Loucy (cell line): ENCODE results near the gene PNPLA1.

Experiments
- H2AFZ ChIP-seq: fragments of 200-600 bp; sonication (generic); 2 replicates; pipeline ENCODE4 v1.6.0; 2016; ENCODE audit warnings: antibody characterized with exemption, mild to moderate bottlenecking, low read length, moderate library complexity
- H3F3A ChIP-seq: fragments of 200-600 bp; 2 replicates; pipeline ENCODE4 v1.6.0; 2016; ENCODE audit warnings: antibody characterized with exemption, low read depth, mild to moderate bottlenecking
- H3K27me3 ChIP-seq: fragments of 200-600 bp; sonication (generic); 2 replicates; pipeline ENCODE4 v1.6.1; 2014; ENCODE audit warnings: low read length, mild to moderate bottlenecking; ENCODE audit not compliant: insufficient read depth, poor library complexity, severe bottlenecking
- H3K36me3 ChIP-seq: fragments of 200-600 bp; sonication (generic); 2 replicates; pipeline ENCODE4 v1.6.1; 2016; ENCODE audit warnings: low read length; ENCODE audit not compliant: insufficient read depth
- H3K4me1 ChIP-seq: fragments of 200-600 bp; sonication (generic); 2 replicates; pipeline ENCODE4 v1.5.1; 2014; ENCODE audit warnings: low read length, mild to moderate bottlenecking; ENCODE audit not compliant: insufficient read depth, poor library complexity, severe bottlenecking
- H3K4me2 ChIP-seq: fragments of 200-600 bp; sonication (generic); 2 replicates; pipeline ENCODE4 v1.6.0; 2014; ENCODE audit warnings: antibody characterized with exemption, low read length, low read depth, mild to moderate bottlenecking; ENCODE audit not compliant: poor library complexity, severe bottlenecking
- H3K4me3 ChIP-seq: fragments of 200-600 bp; sonication (generic); 2 replicates; pipeline ENCODE4 v1.5.1; 2014; ENCODE audit warnings: low read length, mild to moderate bottlenecking, mixed read lengths; ENCODE audit not compliant: poor library complexity, severe bottlenecking
- H3K79me2 ChIP-seq: fragments of 200-600 bp; sonication (generic); 2 replicates; pipeline ENCODE4 v1.6.1; 2014; ENCODE audit warnings: low read length; ENCODE audit not compliant: insufficient read depth
- H3K9ac ChIP-seq: fragments of 200-600 bp; sonication (generic); 2 replicates; pipeline ENCODE4 v1.6.0; 2014; ENCODE audit warnings: mild to moderate bottlenecking, low read depth, low read length, moderate library complexity; ENCODE audit not compliant: poor library complexity, severe bottlenecking
- H3K9me2 ChIP-seq: fragments of 200-600 bp; sonication (generic); replicated peaks from 2 replicates; pipeline ENCODE4 v1.6.1; 2016; ENCODE audit warnings: low read depth, low read length, mixed read lengths
- H3K9me3 ChIP-seq: fragments of 200-600 bp; sonication (generic); 2 replicates; pipeline ENCODE4 v1.6.1; 2014; ENCODE audit warnings: mild to moderate bottlenecking, antibody characterized with exemption, low read length, low read depth; ENCODE audit not compliant: insufficient read depth
- H4K20me1 ChIP-seq: fragments of 200-600 bp; sonication (generic); 2 replicates; pipeline ENCODE4 v1.6.0; 2014; ENCODE audit warnings: antibody characterized with exemption, low read length, mild to moderate bottlenecking; ENCODE audit not compliant: insufficient read depth, poor library complexity, severe bottlenecking
- CTCF ChIP-seq: fragments of 200-600 bp; sonication (generic); conservative IDR thresholded peaks from 2 replicates; pipeline ENCODE4 v1.5.1; 2014; ENCODE audit warnings: mild to moderate bottlenecking, antibody characterized with exemption, low read length
- EZH2phosphoT487 ChIP-seq: fragments of 200-600 bp; IDR thresholded peaks from 2 replicates; pipeline ENCODE4 v1.6.1; 2018; ENCODE audit warnings: antibody characterized with exemption, mild to moderate bottlenecking, moderate library complexity, borderline replicate concordance

Gene PNPLA1

GRCh38 chr6:36269834-36270705, at the start of gene PNPLA1:
Gene PNPLA1 (plus strand): TSS chr6:36270060. CDS start chr6:36270460, 400 bp downstream.
- H3K36me3 ChIP-seq: no peaks in the 10 kb centered on the region
- no peak within 1 kb of the TSS for H3K9ac ChIP-seq

DNA sequence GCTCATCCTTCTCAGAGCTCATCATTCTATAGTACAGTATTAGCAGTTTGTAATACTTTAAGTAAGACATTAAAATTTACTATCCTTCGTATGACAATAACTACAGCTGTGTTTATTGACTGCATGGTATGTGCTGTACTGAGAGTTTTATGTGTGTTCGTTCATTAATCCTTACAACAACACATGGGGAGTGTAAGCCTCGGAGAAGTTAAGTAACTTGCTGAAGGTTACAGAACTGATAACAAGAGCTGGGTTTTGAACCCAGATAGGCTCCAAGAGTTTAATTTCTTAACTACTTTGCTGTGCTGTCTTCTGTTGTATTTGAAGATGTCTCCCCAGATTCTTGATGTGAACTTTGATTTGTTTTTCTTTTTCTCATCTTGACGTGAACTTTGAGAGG, 49.6 kb upstream of the PNPLA1 start:
- Histone ChIP-seq H3K79me2 (no peaks in the 10 kb centered on the region), H4K20me1 (no peaks in the 10 kb centered on the region), H3K9me3 (no peaks in the 10 kb centered on the region), H3K4me1 (no peaks in the 10 kb centered on the region), H3K4me2 (no peak overlapping the region), H3F3A (no peaks in the 10 kb centered on the region), H3K27me3 (no peaks in the 10 kb centered on the region), H3K4me3 (no peak overlapping the region), H3K36me3 (peaks cover 88% of the 10 kb centered on the region; the same call in 1 of the 2 replicates), H3K9ac (no peak overlapping the region), H2AFZ (no peak overlapping the region), H3K9me2 (no peaks in the 10 kb centered on the region)
- no peak for TF ChIP-seq CTCF
- TF ChIP-seq EZH2phosphoT487: no peak

More at GRCh38 chr6:36269834-36270705, at the start of gene PNPLA1:
- Histone ChIP-seq H3K4me3 (no peak within 1 kb of the TSS), H3K9me3 (0 out of 2 replicates have a peak, but pooled peaks cover 4% of the 10 kb centered on the region), H4K20me1 (no peaks in the 10 kb centered on the region), H2AFZ (no peak within 1 kb of the TSS), H3K4me2 (no peak within 1 kb of the TSS), H3K9me2 (no peaks in the 10 kb centered on the region), H3F3A (no peaks in the 10 kb centered on the region), H3K4me1 (no peaks in the 10 kb centered on the region), H3K79me2 (no peaks in the 10 kb centered on the region), H3K27me3 (no peaks in the 10 kb centered on the region)
- TF ChIP-seq CTCF (no peak), EZH2phosphoT487 (no peak)

- H4K20me1 ChIP-seq: no peaks in the 10 kb centered on the region
- H3K9ac ChIP-seq: no peak overlapping the region
- H3K9me3 ChIP-seq: no peaks in the 10 kb centered on the region
- H2AFZ ChIP-seq: no peak overlapping the region
- H3K9me2 ChIP-seq: no peaks in the 10 kb centered on the region
- no peak overlapping the region for H3K4me2 ChIP-seq
- H3K27me3 ChIP-seq: no peaks in the 10 kb centered on the region
- H3K36me3 ChIP-seq: peaks cover 88% of the 10 kb centered on the region; the same call in 1 of the 2 replicates
- no peak overlapping the region for H3K4me3 ChIP-seq
- H3F3A ChIP-seq: no peaks in the 10 kb centered on the region
- H3K4me1 ChIP-seq: no peaks in the 10 kb centered on the region
- H3K79me2 ChIP-seq: no peaks in the 10 kb centered on the region
- TF ChIP-seq CTCF (no peak), EZH2phosphoT487 (no peak)
Measured at GRCh38 chr6:36221674-36222073, 48.2 kb upstream of the PNPLA1 start.
